IPS-18c (cell line): Measurements from ENCODE around the gene ZNF318.
"Not testable (repeated sequence)": the region's sequence is repeated elsewhere in the genome, so short reads cannot be mapped to it uniquely, and the experiment has no call there.

Experiments used
- H3K4me3 ChIP-seq: 2 replicates; pipeline ENCODE4 v1.7.0; 2013; ENCODE audit warnings: low read depth, mild to moderate bottlenecking, low read length, moderate library complexity; ENCODE audit not compliant: insufficient read depth
- H3K9me3 ChIP-seq: one replicate; pipeline ENCODE4 v1.6.1; 2013; ENCODE audit warnings: mild to moderate bottlenecking, low read length, moderate library complexity; ENCODE audit not compliant: control insufficient read depth, insufficient read depth

Gene ZNF318, protein sequence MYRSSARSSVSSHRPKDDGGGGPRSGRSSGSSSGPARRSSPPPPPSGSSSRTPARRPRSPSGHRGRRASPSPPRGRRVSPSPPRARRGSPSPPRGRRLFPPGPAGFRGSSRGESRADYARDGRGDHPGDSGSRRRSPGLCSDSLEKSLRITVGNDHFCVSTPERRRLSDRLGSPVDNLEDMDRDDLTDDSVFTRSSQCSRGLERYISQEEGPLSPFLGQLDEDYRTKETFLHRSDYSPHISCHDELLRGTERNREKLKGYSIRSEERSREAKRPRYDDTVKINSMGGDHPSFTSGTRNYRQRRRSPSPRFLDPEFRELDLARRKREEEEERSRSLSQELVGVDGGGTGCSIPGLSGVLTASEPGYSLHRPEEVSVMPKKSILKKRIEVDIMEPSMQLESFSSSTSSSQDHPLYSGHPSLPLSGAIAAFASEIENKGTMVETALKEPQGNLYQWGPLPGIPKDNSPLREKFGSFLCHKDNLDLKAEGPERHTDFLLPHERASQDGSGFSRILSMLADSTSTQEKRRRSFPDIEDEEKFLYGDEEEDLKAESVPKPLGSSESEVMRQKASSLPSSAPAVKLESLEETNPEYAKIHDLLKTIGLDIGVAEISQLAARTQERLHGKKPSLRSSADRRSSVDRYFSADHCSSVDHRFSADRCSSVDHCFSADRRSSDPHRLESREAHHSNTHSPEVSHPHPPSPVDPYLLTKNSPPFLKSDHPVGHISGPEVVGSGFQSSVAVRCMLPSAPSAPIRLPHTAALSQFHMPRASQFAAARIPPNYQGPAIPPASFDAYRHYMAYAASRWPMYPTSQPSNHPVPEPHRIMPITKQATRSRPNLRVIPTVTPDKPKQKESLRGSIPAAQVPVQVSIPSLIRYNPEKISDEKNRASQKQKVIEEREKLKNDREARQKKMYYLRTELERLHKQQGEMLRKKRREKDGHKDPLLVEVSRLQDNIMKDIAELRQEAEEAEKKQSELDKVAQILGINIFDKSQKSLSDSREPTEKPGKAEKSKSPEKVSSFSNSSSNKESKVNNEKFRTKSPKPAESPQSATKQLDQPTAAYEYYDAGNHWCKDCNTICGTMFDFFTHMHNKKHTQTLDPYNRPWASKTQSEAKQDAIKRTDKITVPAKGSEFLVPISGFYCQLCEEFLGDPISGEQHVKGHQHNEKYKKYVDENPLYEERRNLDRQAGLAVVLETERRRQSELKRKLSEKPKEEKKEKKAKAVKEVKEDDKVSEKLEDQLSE (N-terminal part only)

DNA sequence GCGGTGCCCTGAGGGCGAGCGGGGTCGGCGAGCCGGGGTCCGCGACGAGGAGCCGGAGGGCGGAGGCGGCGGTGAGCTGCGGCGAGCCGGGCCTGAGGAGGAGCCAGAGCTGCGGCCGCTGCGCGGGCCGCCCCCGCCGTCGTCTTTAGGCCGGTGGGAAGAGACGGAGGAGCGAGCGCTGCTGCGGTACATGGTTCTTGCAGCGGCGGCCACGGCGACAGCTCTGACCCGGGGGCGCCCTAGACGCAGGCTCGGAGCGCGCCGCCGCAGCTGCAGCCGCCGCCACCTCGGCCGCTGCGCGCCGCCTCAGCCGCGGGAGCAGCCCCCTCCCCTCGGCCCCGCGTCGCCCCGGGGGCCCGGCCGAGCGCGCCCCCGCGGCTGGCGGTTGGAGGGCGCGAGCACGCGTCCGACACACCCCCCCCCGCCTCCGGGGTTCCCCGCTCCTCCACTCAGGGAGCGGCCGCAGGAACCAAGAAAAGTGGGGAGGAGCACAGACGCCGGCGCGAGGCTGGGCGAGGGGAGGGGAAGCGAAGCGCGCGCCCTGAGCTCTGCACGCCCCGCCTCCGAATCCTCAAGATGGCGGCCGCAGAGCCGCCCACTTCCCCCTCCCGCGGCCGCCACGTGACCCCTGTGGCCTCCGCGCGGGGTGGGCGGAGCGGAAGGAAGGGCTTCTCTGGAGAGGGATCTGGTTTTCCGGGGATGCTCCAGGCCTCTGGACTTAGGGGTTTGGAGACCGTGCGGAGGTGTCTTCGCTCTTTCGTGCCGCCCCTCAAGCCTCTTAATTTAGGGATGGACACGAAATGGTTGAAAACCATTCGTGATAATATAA, at the start of gene ZNF318:
ZNF318 (minus strand) TSS at position 474 of the 829 bp plus-strand sequence; CDS start at position 192, 282 bp downstream.
- Histone ChIP-seq H3K4me3 (peak within 1 kb of the TSS; percentile 76), H3K9me3 (peaks cover 2% of the 10 kb centered on the region)

GRCh38 chr6:43416935-43417334, 47.5 kb upstream of the ZNF318 start:
- no peak overlapping the region for H3K4me3 ChIP-seq
- no peaks in the 10 kb centered on the region for H3K9me3 ChIP-seq

DNA sequence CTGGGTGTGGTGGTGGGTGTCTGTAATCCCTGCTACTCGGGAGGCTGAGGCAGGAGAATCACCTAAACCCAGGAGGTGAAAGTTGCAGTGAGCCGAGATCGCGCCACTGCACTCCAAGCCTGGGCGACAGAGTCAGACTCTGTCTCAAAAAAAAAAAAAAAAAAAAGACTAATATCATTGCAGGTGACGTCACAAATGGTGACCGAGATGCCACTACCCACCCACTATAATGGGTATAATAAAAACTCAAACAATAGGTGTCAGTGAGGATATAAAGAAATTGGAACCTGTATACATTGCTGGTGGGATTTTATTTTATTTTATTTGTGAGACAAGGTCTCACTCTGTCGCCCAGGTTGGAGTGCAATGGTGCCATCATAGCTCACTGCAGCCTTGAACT, 45.8 kb upstream of the ZNF318 start:
- H3K9me3 ChIP-seq, H3K4me3 ChIP-seq: not testable (repeated sequence)

DNA sequence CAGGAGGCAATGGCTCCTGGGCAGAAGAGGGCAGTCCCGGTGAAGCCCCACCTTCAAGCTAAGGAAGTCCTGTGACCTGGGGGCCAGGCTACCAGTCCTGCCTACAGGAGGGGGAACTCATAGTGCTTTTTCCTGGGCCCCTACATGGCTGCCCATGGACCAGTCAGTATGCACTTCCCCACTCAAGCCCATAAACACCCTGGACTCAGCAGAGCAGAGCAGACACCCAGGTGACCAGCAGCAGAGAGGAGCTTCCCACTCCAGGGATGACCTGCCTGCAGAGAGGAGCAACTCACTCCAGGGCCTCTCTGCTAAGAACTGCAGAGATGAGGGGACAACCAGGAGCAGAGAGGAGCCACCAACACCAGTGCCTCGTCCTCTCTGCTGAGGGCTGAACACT, 43.6 kb upstream of the ZNF318 start:
- Histone ChIP-seq H3K9me3 (no peaks in the 10 kb centered on the region), H3K4me3 (no peak overlapping the region)

DNA sequence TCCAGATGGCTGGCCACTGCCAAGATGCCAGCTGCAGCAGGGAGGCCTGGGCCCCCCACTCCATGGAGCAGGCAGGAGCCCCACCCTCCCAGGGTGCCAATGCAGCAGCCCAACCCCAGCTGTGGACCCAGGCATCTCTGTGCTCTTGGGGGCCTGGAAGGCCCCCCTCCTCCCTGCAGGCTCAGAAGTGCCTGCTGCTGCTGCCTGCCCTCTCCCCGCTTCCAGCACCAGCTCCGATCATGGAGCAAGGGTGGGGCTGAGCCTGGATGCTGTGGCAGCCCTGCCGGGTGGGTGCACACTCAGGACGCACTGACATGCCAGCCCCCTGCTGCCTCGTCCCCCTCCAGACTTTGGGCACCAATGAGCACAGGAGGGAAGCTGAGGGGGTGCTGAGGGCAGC, 43.1 kb upstream of the ZNF318 start:
- no peaks in the 10 kb centered on the region for H3K9me3 ChIP-seq
- H3K4me3 ChIP-seq = no peak overlapping the region

GRCh38 chr6:43410776-43411175, 41.3 kb upstream of the ZNF318 start:
- H3K9me3 ChIP-seq, H3K4me3 ChIP-seq: not testable (repeated sequence)

- no peaks in the 10 kb centered on the region for H3K9me3 ChIP-seq
- H3K4me3 ChIP-seq = no peak overlapping the region
Measured at GRCh38 chr6:43408259-43408658, 38.8 kb upstream of the ZNF318 start.

DNA sequence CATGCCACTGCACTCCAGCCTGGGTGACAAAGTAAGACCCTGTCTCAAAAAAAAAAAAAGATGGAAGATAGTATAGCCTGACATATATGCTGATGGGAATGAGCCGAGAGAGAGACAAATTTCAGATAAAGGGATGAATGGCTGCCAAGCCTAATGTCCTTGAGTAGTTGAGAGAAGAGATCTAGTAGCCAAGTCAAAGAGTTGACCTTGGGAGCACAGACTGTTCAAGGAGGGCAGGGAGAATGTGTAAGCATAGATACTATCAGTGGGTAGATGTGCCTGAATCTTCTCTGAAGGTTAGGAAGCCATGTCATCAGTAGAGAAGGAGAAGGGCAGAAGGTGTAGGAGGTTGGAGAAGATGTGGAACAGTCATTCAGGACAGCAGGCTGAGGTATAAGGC, 37.8 kb upstream of the ZNF318 start:
- H3K9me3 ChIP-seq = no peaks in the 10 kb centered on the region
- H3K4me3 ChIP-seq = no peak overlapping the region

DNA sequence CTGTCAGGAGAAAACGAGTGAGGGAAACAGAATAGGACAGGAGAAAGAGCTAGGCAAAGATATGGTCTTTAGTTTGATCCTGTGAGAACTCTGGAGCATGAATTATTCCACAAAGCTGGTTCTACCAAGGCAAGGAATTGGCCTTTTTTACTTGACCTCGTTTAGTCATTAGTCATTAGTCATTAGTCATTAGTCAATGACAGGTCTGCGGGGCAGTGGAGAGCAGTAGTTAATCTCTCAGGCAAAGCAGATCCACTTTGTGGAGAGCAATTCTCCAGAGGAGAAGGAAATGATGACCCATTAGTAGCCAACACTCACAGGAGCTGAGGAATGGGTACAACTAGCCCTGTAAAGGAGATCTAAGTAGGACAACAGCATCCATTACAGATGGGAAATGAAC, 35.9 kb upstream of the ZNF318 start:
- Histone ChIP-seq H3K4me3 (no peak overlapping the region), H3K9me3 (no peaks in the 10 kb centered on the region)

DNA sequence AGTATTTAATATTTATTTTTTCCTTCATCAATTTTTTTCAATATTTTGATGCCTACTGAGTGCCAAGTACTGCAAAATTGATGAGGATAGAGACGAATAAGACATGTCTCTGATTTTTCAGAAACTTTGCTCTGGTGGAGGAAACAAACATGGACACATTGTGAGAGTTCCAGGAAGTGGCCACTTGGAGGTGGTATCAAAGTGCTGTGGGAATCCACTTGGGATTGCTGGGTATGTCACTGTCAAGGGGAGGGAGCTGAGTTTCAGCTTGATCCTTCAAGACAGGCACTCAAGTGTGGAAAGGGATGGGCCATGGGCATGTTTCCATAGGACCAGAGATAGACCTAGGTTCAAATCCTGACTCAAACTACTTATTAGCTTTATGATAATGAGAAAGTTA, 33.4 kb upstream of the ZNF318 start:
- no peaks in the 10 kb centered on the region for H3K9me3 ChIP-seq
- H3K4me3 ChIP-seq = no peak overlapping the region

- Histone ChIP-seq H3K4me3 (no peak overlapping the region), H3K9me3 (no peaks in the 10 kb centered on the region)
Measured at GRCh38 chr6:43401730-43402129, 32.3 kb upstream of the ZNF318 start.

GRCh38 chr6:43399932-43400487, 30.6 kb upstream of the ZNF318 start:
- no peaks in the 10 kb centered on the region for H3K9me3 ChIP-seq
- H3K4me3 ChIP-seq = no peak overlapping the region

DNA sequence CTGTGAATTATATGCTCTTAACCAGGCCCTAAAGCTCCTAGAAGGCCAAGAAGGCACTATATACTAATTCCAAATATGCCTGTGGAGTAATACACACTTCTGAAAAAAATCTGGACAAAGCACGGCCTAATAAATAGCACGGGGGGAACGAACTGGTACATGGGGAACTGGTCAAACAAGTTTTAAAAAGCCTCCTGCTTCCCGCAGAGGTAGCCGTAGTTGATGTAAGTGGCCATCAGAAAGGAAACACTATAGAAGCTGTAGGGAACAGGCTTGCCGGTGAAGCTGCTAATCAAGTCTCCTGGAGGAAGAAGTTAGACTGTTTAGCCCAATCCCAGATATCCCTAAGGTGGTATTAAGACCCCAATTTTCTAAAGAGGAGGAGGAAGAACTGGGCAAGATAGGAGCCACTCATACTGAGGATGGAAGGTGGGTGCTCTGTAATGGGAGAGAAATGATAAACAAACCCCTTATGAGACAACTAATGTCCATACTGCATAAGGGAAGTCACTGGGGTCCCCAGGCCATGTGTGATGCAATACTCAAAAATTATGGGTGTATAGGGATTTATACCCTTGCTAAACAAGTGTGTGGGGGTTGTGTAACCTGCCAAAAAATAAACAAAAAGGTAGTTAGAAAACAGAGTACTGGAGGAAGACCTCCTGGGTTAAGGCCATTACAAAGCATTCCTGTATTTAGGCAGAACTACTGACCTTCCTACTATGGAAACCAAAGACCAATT, 27.1 kb upstream of the ZNF318 start:
- no peaks in the 10 kb centered on the region for H3K9me3 ChIP-seq
- H3K4me3 ChIP-seq = no peak overlapping the region

GRCh38 chr6:43395776-43396175, 26.3 kb upstream of the ZNF318 start:
- H3K4me3 ChIP-seq = no peak overlapping the region
- H3K9me3 ChIP-seq = no peaks in the 10 kb centered on the region

GRCh38 chr6:43394982-43395381, 25.5 kb upstream of the ZNF318 start:
- Histone ChIP-seq H3K4me3 (no peak overlapping the region), H3K9me3 (no peaks in the 10 kb centered on the region)

GRCh38 chr6:43393602-43394001, 24.2 kb upstream of the ZNF318 start:
- H3K4me3 ChIP-seq = no peak overlapping the region
- no peaks in the 10 kb centered on the region for H3K9me3 ChIP-seq
